Loucy (cell line): ENCODE data around the gene IGFBPL1.

Source experiments
- H2AFZ ChIP-seq: fragments of 200-600 bp; sonication (generic); 2 replicates; pipeline ENCODE4 v1.6.0; 2016; ENCODE audit warnings: antibody characterized with exemption, mild to moderate bottlenecking, low read length, moderate library complexity
- H3F3A ChIP-seq: fragments of 200-600 bp; 2 replicates; pipeline ENCODE4 v1.6.0; 2016; ENCODE audit warnings: antibody characterized with exemption, low read depth, mild to moderate bottlenecking
- H3K27me3 ChIP-seq: fragments of 200-600 bp; sonication (generic); 2 replicates; pipeline ENCODE4 v1.6.1; 2014; ENCODE audit warnings: low read length, mild to moderate bottlenecking; ENCODE audit not compliant: insufficient read depth, poor library complexity, severe bottlenecking
- H3K36me3 ChIP-seq: fragments of 200-600 bp; sonication (generic); 2 replicates; pipeline ENCODE4 v1.6.1; 2016; ENCODE audit warnings: low read length; ENCODE audit not compliant: insufficient read depth
- H3K4me1 ChIP-seq: fragments of 200-600 bp; sonication (generic); 2 replicates; pipeline ENCODE4 v1.5.1; 2014; ENCODE audit warnings: low read length, mild to moderate bottlenecking; ENCODE audit not compliant: insufficient read depth, poor library complexity, severe bottlenecking
- H3K4me2 ChIP-seq: fragments of 200-600 bp; sonication (generic); 2 replicates; pipeline ENCODE4 v1.6.0; 2014; ENCODE audit warnings: antibody characterized with exemption, low read length, low read depth, mild to moderate bottlenecking; ENCODE audit not compliant: poor library complexity, severe bottlenecking
- H3K4me3 ChIP-seq: fragments of 200-600 bp; sonication (generic); 2 replicates; pipeline ENCODE4 v1.5.1; 2014; ENCODE audit warnings: low read length, mild to moderate bottlenecking, mixed read lengths; ENCODE audit not compliant: poor library complexity, severe bottlenecking
- H3K79me2 ChIP-seq: fragments of 200-600 bp; sonication (generic); 2 replicates; pipeline ENCODE4 v1.6.1; 2014; ENCODE audit warnings: low read length; ENCODE audit not compliant: insufficient read depth
- H3K9ac ChIP-seq: fragments of 200-600 bp; sonication (generic); 2 replicates; pipeline ENCODE4 v1.6.0; 2014; ENCODE audit warnings: mild to moderate bottlenecking, low read depth, low read length, moderate library complexity; ENCODE audit not compliant: poor library complexity, severe bottlenecking
- H3K9me2 ChIP-seq: fragments of 200-600 bp; sonication (generic); replicated peaks from 2 replicates; pipeline ENCODE4 v1.6.1; 2016; ENCODE audit warnings: low read depth, low read length, mixed read lengths
- H3K9me3 ChIP-seq: fragments of 200-600 bp; sonication (generic); 2 replicates; pipeline ENCODE4 v1.6.1; 2014; ENCODE audit warnings: mild to moderate bottlenecking, antibody characterized with exemption, low read length, low read depth; ENCODE audit not compliant: insufficient read depth
- H4K20me1 ChIP-seq: fragments of 200-600 bp; sonication (generic); 2 replicates; pipeline ENCODE4 v1.6.0; 2014; ENCODE audit warnings: antibody characterized with exemption, low read length, mild to moderate bottlenecking; ENCODE audit not compliant: insufficient read depth, poor library complexity, severe bottlenecking
- EZH2phosphoT487 ChIP-seq: fragments of 200-600 bp; IDR thresholded peaks from 2 replicates; pipeline ENCODE4 v1.6.1; 2018; ENCODE audit warnings: antibody characterized with exemption, mild to moderate bottlenecking, moderate library complexity, borderline replicate concordance
- TF ChIP-seq, protein P1 (sequence below): fragments of 200-600 bp; sonication (generic); conservative IDR thresholded peaks from 2 replicates; pipeline ENCODE4 v1.5.1; 2014; ENCODE audit warnings: mild to moderate bottlenecking, antibody characterized with exemption, low read length

IGFBPL1 gene

DNA sequence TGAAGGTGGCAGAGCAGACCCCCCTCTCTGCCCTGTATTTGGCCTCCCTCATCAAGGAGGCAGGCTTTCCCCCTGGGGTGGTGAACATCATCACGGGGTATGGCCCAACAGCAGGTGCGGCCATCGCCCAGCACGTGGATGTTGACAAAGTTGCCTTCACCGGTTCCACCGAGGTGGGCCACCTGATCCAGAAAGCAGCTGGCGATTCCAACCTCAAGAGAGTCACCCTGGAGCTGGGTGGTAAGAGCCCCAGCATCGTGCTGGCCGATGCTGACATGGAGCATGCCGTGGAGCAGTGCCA is 27.9 kb downstream of the IGFBPL1 start:
- H3K4me3 ChIP-seq, result no peak overlapping the region
- TF ChIP-seq, protein P1, sequence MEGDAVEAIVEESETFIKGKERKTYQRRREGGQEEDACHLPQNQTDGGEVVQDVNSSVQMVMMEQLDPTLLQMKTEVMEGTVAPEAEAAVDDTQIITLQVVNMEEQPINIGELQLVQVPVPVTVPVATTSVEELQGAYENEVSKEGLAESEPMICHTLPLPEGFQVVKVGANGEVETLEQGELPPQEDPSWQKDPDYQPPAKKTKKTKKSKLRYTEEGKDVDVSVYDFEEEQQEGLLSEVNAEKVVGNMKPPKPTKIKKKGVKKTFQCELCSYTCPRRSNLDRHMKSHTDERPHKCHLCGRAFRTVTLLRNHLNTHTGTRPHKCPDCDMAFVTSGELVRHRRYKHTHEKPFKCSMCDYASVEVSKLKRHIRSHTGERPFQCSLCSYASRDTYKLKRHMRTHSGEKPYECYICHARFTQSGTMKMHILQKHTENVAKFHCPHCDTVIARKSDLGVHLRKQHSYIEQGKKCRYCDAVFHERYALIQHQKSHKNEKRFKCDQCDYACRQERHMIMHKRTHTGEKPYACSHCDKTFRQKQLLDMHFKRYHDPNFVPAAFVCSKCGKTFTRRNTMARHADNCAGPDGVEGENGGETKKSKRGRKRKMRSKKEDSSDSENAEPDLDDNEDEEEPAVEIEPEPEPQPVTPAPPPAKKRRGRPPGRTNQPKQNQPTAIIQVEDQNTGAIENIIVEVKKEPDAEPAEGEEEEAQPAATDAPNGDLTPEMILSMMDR, result no peak
- no peak for TF ChIP-seq EZH2phosphoT487
- peaks cover 20% of the 10 kb centered on the region for H3K4me1 ChIP-seq
- H3F3A ChIP-seq, result no peaks in the 10 kb centered on the region
- H4K20me1 ChIP-seq, result no peaks in the 10 kb centered on the region
- H3K9me3 ChIP-seq, result no peaks in the 10 kb centered on the region
- peaks cover 19% of the 10 kb centered on the region; the same call in 1 of the 2 replicates for H3K36me3 ChIP-seq
- H3K9me2 ChIP-seq, result no peaks in the 10 kb centered on the region
- no peaks in the 10 kb centered on the region for H3K27me3 ChIP-seq
- H3K4me2 ChIP-seq, result no peak overlapping the region
- H2AFZ ChIP-seq, result no peak overlapping the region
- no peak overlapping the region for H3K9ac ChIP-seq
- H3K79me2 ChIP-seq, result peaks cover 27% of the 10 kb centered on the region

DNA sequence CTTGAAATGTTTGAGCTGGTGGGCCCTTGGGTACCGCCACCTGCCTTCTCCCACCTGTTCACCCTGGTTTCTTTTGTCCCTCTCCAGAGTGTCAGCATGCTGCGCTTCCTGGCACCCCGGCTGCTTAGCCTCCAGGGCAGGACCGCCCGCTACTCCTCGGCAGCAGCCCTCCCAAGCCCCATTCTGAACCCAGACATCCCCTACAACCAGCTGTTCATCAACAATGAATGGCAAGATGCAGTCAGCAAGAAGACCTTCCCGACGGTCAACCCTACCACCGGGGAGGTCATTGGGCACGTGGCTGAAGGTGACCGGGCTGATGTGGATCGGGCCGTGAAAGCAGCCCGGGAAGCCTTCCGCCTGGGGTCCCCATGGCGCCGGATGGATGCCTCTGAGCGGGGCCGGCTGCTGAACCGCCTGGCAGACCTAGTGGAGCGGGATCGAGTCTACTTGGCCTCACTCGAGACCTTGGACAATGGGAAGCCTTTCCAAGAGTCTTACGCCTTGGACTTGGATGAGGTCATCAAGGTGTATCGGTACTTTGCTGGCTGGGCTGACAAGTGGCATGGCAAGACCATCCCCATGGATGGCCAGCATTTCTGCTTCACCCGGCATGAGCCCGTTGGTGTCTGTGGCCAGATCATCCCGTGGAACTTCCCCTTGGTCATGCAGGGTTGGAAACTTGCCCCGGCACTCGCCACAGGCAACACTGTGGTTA is 28.4 kb downstream of the IGFBPL1 start:
- Histone ChIP-seq H2AFZ (no peak overlapping the region), H3K4me3 (no peak overlapping the region), H3K9me3 (no peaks in the 10 kb centered on the region), H3K9ac (no peak overlapping the region), H3K4me1 (peaks cover 20% of the 10 kb centered on the region), H3K36me3 (peaks cover 19% of the 10 kb centered on the region; the same call in 1 of the 2 replicates), H3K9me2 (no peaks in the 10 kb centered on the region), H3K79me2 (peaks cover 27% of the 10 kb centered on the region), H4K20me1 (no peaks in the 10 kb centered on the region), H3F3A (no peaks in the 10 kb centered on the region), H3K4me2 (no peak overlapping the region), H3K27me3 (no peaks in the 10 kb centered on the region)
- TF ChIP-seq, protein P1, result no peak
- TF ChIP-seq EZH2phosphoT487, result no peak

DNA sequence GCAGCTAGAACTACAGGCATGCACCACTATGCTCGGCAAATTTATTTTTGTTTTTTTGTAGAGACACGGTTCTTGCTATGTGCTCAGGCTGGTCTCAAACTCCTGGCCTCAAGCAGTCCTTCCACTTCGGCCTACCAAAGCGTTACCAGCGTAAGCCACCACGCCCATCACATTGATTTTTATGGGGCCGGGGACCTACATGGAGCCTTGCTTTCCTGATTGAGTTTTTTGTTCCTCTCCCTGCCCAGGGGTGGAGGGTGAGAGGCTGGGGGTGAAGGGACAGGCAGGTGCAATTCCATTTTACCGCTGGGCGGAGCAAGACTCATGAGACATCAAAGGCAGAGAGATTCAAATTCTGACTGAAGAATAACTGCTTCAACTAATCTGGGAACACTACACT is 29.8 kb downstream of the IGFBPL1 start:
- TF ChIP-seq EZH2phosphoT487, result no peak
- TF ChIP-seq, protein P1, result no peak
- Histone ChIP-seq H3K79me2 (peaks cover 27% of the 10 kb centered on the region), H2AFZ (no peak overlapping the region), H3K27me3 (no peaks in the 10 kb centered on the region), H3K9me2 (no peaks in the 10 kb centered on the region), H3K4me3 (peak overlapping the region; percentile 97), H3F3A (no peaks in the 10 kb centered on the region), H4K20me1 (no peaks in the 10 kb centered on the region), H3K9ac (peak overlapping the region; percentile 89), H3K4me1 (peaks cover 20% of the 10 kb centered on the region), H3K4me2 (peak overlapping the region; percentile 98), H3K9me3 (no peaks in the 10 kb centered on the region), H3K36me3 (peaks cover 19% of the 10 kb centered on the region; the same call in 1 of the 2 replicates)
